CD4-positive, alpha-beta T cell treated with Interferon gamma for 1 hour (primary cell): ENCODE data around the gene B4GALT3.

Experiments
- DNase-seq: peaks from one replicate; pipeline ENCODE4 v3.0.0-alpha.2; 2020

The B4GALT3 gene

GRCh38 chr1:161201836-161202712 is 24.8 kb upstream of the B4GALT3 start, which contains the start of gene NDUFS2:
TSS of gene NDUFS2 (plus strand) at chr1:161202367. CDS start at chr1:161202386, 19 bp downstream.
- DNase-seq = peak; percentile 97

DNA sequence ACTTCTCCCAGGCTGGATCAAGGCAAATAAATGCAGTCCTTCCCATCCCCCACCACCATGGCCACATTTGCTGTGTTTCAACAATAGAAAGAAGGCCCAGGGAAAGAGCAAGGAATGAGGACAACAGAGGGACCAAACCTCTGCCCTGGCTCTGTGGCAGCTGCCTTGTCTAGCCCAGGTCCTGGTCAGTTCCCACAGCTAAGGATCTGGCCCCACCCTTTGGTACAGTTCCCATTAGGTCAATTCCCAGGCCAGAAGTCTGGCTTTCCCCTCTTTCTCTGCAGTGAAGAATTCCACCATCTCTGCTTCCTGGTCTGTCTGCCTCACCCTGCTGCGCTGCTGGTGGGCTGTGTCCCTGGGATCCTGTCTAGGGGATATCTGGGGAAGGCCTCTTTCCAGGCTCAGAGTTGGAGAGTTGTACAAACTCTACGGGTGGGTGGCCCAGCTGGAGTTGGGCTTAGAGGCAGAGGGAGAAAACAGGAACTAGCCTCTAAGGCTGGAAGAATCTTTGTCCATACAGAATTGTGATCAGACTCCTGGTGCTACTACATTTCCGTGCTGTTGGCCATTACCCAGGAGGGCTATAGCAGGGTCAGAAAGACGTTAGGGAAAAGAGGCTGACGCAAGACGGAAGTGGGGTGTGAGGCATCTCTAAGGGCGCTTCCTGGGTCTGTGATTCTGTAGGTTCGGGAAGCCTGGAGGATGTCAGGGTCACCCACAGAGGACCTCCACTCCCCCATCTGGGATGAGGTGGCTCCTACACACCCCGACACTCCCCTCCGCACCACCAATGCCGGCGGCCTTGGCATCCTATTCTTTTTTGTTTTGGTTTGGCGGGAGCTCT is 23.9 kb upstream of the B4GALT3 start:
- DNase-seq = no peak

DNA sequence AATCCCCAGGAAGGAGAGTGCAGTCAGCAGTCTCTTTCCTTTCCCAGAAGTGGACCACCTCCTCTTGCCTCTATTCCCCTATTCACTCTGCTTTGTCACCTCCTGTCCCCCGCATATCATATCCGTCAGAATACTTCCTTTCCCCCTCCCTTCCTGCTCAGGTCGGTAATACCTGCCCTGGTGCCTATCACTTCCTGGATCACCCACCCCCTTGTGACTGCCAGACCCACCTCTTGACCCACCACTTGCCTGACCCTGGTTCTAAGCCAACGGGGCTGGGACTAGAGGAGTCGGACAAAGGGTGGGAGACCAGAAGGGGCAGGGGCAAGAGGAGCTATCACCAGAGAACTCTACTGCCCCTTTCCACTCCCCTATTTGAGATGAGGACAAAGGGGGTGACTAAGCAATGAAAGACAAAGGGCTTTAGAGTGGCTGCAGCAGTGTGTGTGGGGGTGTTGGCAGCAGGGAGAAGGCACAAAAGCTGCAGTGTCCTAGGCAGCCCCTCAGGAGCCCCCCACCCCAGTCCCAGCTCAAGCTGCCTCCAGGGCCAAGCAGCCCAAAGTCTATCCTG is 23.2 kb upstream of the B4GALT3 start:
- no peak for DNase-seq

DNA sequence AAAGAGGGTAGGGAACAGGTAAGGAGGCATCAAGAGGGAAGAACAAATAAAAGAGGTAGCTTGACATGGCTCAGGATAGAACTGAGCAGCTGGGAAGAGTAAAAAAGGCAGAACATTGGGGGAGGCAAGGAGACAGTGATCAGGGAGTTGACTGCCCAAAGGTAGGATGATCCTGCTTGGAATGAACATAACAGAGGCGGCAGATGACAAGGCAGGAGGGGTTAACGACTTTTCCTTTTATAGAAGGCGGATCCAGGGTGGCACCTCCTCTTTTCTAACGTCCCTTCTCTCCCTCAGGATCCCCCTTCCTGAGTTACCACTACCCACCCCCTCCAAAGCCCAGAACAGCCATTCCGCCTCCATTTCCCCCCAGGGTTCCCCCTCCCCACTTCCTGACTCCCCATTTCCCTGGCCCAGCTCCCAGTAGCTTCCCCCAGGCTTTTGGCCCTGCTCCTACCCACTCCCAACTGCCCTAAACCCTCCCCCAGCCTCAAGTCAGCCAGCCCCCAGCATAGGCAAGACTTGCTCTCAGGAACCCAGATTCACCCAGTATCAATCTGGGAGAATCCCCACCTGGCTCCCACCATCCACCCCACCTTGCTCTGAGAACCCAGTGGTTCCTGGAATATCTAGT is 22.3 kb upstream of the B4GALT3 start:
- DNase-seq = no peak

- no peak for DNase-seq
These were observed 21.7 kb upstream of the B4GALT3 start, which contains the start of gene ADAMTS4 for GRCh38 chr1:161198897-161199431. TSS of gene ADAMTS4 (minus strand) at chr1:161199054. CDS start at chr1:161198627, 427 bp downstream.

GRCh38 chr1:161198194-161198896 is 21.0 kb upstream of the B4GALT3 start:
- DNase-seq = no peak

- DNase-seq = no peak
These were observed 20.4 kb upstream of the B4GALT3 start for GRCh38 chr1:161197560-161198193.

DNA sequence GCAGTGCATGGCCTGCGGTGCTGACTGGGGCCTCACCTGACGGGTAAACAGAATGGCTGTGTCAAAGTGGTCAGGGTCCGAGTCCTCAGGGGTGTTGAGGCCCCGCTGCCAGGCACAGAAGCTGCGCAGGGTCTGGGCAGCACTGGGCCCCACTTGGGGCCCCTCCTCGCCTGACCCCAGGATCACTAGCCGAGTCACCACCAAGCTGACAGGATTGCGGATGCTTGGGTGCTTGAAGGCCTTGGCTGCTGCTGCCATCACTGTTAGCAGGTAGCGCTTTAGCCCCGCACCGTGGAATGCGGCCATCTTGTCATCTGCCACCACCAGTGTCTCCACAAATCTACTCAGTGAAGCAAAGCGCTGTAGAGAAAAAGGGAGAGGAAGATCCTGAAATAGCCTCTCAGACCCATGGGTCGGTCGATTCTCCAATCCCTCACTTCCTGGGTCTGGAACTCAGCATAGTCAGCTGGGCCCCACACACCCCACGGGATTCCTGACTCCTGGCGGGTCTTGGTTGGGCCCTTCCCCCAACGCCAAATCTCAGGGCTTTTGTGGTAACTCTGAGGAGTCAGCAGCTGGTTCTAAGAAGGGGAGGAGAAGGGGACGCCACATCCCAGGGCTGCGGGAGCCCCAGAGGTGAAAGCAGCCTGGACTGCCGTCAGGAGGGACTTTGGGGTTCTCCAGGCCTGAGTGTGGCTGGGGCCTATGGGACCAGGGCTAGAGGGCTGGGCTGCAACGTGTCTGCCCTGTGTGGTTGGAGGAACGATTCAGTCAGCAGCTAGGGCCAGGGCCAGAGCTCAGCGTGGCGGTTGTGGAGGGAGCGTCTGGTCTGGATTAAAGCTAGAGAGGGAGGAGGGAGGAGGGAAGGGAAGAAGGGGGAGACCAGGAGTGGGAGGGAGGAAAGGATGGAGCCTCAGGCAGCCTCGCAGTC is 19.5 kb upstream of the B4GALT3 start:
- no peak for DNase-seq

GRCh38 chr1:161196111-161196510 is 18.8 kb upstream of the B4GALT3 start:
- no peak for DNase-seq

- no peak for DNase-seq
These were observed 17.9 kb upstream of the B4GALT3 start for GRCh38 chr1:161195171-161195570.

- no peak for DNase-seq
These were observed 16.4 kb upstream of the B4GALT3 start for GRCh38 chr1:161193561-161194235.

DNA sequence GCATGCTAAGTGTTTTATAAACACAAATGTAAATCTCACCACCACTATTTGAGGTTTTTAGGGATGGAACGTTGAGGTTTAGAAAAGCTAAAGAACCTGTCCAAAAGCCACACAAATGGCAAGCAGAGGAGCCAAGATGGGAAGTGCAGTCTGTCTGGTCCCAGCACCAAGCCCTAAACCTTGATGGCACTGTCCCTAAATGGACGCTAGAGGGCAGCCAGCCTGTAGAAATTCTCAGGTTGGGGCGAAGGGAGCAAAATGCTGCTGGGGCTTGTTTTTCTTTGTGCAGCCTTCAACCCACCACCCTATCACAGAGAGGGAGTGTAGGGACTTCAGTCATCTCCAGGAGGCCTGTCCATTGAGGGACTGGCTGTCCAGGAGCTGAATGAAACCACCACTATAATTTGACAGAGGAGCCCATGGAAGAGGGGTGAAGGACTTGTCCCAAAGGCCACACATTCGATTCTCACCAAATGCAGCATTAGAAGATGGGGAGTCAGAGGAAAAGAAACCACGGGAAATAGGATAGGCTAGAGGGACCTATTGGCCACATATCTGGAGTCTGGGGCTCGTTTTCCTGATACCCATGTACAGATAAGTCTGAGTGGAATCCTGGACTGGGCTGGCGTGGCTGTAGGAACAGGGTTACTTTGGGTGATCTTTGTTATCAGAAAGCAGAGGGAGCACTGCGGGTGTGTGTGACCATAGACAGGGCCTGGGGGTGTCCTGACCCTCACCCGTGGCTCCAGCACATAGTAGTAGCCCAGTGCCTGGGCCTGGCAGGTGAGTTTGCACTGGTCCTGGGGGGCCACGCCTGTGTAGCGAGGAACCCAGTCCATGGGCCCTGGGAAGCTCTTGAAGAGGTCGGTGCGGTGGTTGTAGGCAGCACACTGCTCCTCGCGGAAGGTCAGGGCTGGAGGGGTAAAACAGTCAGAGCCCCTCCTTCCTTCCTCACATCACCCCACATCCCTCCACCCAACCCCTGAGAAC is 15.5 kb upstream of the B4GALT3 start:
- DNase-seq = peak; percentile 73

DNA sequence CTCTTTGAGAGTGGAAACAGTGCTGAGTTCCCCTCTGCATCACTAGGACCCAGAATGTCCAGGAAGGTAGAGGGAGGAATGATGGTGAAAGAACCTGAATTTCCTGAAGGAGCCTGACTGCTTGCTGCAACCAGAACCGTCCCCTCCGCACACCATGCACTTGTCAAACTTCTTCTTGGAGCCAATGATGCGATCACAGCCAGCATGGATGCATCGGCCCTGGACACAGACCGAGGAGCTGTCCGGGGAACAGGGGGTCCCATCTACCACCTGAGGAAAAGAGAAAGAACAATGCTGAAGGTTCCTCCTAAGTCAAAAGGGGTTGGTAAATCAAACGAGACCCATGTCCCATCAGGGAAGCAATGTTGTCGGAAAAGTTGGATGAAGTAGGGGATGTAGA is 14.7 kb upstream of the B4GALT3 start:
- no peak for DNase-seq

DNA sequence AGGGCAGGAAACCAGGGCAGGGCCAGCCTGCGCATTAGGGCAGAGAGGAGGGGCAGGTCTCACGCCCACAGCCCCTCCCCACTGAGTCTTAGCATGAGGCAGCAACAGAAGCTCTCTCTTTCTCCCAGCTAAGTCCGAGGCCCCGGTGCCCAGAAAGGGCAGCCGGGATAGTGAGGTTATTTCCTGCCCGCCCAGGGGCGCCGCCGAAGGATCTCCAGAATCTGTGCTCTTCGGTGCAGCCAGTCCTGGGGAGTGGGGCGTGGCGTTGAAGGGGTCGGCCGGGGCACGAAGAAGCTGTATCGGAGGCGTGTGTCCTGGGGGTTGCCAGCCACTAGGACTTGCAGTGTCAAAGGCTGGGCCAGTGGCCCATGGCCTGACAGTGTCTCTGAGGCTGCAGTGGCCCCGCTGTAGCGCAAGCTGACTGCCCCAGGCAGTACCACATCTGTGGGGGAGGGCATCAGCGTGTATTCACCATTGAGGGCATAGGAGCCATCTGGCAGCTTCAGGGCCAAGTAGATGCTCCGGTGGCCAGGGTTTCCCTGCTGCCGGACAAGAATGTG is 13.7 kb upstream of the B4GALT3 start:
- no peak for DNase-seq

GRCh38 chr1:161189036-161189435 is 11.7 kb upstream of the B4GALT3 start:
- no peak for DNase-seq

DNA sequence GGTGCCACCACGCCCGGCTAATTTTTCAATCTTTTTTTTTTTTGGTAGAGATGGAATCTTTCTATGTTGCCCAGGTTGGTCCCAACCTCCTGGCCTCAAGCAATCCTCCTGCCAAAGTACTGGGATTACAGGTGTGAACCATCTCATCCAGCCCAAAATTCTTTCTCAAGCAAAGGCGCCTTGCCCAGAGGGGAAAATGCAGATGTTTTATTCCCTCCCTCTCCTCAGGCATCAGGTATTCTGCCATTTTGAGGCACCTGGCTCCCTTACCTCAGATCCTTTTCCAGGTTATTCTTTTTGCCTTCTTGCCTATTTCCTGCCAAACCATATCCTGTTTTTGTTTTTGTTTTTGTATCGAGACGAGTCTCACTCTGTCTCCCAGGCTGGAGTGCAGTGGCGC is 11.1 kb upstream of the B4GALT3 start:
- DNase-seq = no peak

GRCh38 chr1:161187311-161187710 is 10.0 kb upstream of the B4GALT3 start:
- DNase-seq = no peak

DNA sequence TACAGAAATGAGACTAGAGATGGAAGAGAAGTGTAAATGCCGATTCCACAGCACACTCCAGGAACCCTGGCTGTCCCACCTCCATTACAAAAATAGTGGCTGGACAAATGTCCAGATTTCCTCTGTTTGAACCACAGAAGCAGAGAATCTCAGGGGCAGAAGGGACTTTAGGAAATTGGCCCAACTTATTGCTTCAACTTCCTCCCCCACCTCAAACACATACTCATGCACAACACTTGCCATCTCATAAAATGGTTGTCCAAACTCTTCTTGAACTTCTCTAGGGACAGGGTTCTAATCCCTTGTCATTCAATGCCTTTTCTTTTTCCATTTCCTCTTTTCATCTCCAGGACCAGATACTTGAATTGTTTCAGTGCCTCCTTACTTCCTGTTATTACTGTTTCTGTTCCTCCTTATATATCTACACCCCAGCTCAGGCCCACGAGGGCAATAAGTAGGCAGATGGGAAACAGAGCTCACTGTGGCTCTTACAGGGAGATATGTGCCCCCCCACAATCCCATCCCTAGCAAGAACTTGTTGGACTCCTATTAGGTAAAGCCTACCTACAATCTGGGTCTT is 8.5 kb upstream of the B4GALT3 start:
- DNase-seq = peak; percentile 43
